Measurements from ENCODE around the gene MAOB.

GRCh38 chrX:43745938-43746721 is 136.1 kb downstream of the MAOB start:
- TF ChIP-seq CTCF (IDR thresholded peaks at IDR 0.05; ENCODE audit: low read length) (no peak), EZH2 (optimal IDR thresholded peaks at IDR 0.05; ENCODE audit: low read depth, low read length) (no peak), EZH2phosphoT487 (IDR thresholded peaks at IDR 0.05; ENCODE audit: low read length) (no peak)
